ENCODE measurements around the gene ZDHHC14.
"Not testable (repeated sequence)": the region's sequence is repeated elsewhere in the genome, so short reads cannot be mapped to it uniquely, and the experiment has no call there.

The ZDHHC14 gene

DNA sequence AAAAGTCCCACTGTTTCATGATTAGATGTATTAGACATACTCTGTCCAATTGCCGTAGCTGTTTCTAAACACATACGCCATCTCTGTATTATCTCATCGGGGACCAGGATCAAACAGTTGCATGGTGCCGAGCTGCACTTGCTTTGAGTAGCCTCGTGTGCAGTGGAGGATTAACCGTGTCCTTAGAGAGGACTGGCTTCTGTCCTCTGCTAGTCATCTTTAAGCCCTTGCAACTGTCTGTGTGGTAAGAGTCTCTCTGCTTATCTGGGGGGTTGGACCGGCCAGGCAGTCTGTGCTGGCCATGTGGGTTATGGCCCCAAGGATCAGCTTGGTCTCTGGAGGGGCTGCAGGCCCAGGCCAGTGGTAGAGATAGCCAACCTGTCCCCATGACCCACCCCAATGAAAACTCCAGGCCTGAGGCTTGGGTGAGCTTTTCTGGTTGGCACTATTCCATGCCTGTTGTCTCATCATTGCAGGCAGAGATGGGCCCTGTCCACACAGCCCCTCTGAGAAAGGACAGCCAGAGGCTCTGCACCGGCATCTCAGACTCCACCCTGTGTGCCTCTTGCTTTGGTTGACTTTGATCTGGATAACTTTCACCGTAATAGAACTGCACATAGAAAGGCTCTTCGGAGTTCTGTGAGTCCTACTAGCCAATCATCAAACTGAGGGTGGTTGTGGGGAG lies 304.7 kb downstream of the ZDHHC14 start:
- DNase-seq (ENCODE audit: low read depth, low spot score): no peak

DNA sequence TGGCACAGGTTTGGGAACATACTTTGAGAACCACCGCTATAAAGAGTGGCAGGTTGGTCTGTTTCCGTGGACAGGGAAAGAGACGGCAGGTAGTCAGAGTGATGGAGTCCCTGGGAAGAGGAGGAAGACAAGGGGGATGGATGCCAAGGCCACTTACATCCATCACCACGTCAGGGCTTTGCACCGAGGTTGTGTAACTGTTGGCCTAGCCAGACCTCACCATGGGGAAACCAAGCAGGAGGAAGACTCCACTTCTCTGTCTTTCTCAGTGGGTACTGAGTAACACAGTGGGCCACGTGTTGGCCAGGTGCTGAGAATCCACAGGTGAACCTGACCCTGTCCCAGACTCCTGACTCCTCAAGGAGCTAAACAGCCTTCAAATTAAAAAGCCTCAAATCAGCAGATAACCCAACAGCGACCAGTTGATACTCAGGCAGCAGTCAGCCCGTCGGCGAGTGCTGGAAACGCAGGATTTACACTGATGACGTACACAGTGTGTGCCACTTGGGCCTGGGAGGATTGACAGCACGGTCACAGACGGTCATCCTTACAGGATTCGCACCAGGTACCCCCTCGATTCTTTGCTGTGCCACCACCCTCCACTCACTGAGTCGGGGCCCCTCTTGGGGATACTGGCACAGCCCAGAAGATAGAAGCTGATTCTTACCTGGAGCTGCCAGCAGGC lies 307.4 kb downstream of the ZDHHC14 start:
- no peak for DNase-seq (ENCODE audit: low read depth, low spot score)

DNA sequence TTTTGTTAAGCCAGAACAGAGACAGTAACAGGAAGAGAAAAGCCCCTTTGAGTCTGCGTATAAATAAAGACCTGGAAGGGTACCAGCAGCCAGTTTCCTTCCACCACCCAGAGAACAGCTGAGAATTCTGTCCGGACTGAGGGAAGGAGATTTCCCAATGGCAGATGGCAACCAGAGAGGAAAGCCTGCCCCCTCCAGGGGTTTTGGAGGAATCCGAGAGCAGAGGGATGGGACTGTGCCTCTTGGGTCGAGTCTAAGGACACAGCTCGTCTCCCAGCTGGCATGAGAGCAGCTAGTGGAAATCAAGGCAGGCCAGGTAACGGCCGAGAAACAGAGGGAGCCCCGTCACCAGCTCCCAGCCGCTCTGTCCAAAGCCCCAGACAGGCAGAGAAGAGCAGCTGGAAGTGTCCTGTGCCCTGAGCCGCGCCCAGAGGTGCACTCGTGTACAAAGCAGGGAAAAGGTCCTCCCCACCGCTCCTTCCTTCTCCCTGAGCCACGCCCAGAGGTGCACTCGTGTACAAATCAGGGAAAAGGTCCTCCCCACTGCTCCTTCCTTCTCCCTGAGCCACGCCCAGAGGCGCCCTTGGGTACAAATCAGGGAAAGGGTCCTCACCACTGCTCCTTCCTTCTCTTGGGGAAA lies 308.1 kb downstream of the ZDHHC14 start:
- no peak for DNase-seq (ENCODE audit: low read depth, low spot score)

DNA sequence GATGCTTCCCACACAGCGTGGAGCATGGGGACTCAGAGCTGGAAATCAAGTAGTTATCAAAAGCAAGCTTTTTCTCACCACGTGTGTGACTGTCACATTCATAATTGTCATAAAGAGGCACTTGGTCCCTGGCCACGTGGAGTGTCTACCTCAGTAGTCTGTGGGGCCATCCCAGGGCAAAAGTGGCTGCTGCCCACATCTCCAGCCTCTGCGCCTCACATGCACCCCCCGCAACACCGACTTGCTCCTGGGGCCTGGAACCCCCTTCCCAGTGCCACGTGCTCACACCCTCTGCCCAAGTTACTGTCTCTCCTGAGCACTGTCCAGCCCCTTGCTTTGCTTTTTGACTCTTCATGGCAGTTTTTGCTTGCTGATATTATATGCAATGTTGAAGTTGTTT lies 308.9 kb downstream of the ZDHHC14 start:
- no peak for DNase-seq (ENCODE audit: low read depth, low spot score)

DNA sequence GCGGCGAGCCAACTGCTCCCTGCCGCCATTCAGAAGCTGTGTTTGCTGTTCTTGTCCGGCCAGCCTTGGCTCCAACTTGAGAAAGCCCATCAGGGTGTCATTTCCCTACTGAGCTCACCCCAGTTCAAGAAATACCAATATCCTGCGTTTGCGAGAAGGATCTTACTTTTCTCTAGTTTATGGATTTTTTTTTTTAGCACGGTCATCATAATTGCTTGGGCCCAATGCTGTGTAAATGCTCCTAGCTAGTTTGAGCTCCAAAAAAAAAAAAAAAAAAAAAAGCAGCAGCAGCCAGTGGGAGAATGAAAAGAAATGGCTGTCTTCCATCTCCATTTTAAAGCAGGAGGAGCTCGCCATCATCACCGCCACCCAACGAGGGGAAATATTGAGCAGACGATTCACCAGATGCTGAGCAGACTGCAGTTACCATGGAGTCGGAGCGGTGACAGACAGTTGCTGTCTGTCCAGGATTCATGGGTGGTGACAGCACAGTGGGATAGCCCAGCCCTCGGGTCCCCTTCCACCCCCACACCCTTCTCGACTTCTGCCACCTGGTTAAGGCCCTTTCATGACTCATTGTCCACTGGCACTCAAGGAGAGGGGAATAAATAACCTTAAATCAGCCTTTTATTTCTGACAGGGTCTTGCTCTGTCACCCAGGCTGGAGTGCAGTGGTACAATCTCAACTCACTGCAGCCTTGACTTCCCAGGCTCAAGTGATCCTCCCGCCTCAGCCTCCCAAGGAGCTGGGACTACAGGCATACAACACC lies 309.6 kb downstream of the ZDHHC14 start:
- DNase-seq (ENCODE audit: low read depth, low spot score): no peak

DNA sequence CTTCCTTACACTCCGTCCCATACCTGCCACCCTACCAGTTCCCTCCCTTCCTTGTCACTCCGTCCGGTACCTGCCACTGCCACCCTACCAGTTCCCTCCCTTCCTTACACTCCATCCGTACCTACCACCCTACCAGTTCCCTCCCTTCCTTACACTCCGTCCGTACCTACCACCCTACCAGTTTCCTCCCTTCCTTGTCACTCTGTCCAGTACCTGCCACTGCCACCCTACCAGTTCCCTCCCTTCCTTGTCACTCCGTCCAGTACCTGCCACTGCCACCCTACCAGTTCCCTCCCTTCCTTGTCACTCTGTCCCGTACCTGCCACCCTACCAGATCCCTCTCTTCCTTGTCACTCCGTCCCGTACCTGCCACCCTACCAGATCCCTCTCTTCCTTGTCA lies 310.6 kb downstream of the ZDHHC14 start:
- not testable (repeated sequence) for DNase-seq (ENCODE audit: low read depth, low spot score)

DNA sequence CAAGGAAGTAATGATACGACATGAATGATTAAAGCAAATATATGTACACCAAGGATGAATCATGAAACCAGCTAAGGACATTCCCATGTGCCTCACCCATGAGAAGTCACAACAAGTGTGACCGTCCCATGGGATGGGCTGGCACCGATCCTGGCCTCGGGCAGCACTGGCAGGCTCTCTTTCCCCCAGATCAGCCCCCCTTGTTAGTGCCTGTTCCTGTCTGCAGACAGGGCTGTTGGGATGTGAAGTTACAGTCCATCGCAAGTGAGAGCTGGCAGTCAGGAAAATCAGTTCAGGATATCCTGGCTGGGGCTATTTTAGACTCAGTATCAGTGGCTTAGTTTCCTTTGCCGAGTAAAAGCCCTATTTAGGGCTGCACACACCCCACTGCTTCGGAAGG lies 312.9 kb downstream of the ZDHHC14 start:
- no peak for DNase-seq (ENCODE audit: low read depth, low spot score)

DNA sequence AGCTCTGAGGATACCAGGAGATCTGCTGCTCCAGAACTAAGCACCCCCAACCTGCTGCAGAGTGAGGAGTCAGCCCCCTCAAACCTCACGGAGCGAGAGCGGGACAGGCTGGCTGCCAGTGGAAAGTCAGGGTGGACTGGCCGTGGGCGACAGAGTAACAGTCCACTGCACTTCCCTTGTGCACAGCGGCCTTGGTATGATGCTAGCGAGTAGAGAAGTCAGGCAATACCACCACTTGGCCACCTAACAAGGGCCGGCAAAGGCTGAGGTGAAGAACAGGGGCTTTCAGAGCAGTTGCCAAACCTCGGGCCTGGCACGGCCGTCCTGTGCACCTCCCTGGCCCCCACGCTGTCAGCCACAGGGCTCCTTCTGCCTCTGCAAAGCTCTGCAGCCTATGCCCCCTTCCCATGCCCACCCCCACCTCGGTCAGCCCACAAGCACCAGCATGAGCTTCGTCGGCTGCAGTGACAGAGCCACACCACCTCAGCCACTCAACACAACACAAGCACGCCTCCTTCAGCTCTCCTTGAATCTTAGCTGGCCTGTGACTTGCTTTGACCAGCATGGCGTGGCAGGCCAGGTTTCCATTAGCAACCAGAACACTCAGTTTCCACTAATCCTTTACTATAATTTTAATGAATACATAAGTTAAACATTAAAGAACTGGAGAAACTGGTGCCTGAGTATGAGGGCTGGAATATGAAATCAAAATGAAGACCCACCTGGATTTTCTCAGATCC lies 314.5 kb downstream of the ZDHHC14 start:
- no peak for DNase-seq (ENCODE audit: low read depth, low spot score)

DNA sequence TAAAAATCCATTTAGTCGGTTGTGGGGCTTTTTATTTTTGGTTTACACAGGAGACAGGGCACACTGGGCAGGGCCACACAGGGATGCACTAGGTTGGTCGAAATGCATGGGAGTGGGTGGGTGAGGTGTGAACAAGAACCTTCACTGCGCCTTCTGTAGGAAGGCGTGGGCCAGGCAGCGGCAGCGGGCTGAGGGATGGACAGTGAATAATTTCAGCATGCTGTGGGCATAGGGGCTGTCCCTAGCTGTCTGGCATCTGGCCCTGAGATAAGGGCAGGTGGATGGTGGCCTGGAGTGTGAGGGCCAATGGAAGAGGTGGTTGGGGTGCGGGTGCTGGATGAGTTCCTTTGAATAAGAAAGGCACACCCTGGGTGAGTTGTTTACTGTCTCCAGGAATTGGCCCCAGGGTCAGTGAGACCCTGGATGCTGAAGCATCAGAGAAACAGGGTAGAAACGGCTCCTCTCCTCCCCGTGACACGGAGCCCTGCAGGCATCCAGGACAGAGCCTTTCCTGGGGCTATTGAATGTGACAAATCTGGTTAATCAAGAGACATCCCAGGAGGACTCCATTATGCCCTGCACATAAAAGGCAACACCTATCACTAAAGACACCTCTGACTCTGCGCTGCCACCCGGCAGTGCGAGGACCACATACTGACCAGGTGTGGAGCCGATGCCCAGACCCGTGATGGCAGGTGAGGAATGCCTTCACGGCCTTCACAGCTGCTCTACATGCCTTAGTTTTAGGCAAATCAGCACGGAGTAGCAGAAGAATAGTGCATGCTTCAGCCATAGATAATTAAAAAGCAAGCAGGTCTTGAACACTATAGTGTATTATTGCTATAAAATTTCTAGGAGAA lies 319.0 kb downstream of the ZDHHC14 start:
- no peak for DNase-seq (ENCODE audit: low read depth, low spot score)

DNA sequence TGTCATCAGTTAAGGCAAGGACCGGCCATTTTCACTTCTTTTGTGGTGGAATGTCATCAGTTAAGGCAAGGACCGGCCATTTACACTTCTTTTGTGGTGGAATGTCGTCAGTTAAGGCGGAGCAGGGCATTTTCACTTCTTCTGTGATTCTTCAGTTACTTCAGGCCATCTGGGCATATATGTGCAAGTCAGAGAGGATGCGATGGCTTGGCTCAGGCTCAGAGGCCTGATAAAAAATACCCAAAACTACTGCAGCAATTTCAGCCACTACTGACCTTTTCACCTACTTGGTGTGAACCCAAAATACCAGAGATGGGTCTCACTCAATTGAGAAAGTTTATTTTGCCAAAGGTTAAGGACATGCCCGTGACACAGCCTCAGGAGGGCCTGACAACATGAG lies 325.4 kb downstream of the ZDHHC14 start:
- not testable (repeated sequence) for DNase-seq (ENCODE audit: low read depth, low spot score)

DNA sequence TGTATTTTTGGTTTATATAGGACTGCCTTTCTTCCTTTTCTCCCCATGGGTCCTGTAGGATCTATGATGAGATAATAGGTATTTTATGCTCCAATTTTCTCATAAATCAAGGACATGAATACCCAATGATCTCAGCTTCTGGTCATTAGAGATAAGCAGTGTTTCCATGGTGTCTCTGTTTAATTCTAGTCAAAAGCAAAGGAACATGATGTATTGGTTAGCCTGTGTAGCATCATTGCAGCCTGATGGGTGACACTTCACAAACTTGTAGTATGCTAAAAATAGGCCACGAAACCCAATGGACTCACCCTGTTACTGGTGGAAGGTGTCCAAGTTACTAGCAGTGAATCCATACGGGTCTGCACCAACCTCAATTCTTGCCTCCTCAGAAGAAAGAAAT lies 325.9 kb downstream of the ZDHHC14 start:
- DNase-seq (ENCODE audit: low read depth, low spot score): no peak

DNA sequence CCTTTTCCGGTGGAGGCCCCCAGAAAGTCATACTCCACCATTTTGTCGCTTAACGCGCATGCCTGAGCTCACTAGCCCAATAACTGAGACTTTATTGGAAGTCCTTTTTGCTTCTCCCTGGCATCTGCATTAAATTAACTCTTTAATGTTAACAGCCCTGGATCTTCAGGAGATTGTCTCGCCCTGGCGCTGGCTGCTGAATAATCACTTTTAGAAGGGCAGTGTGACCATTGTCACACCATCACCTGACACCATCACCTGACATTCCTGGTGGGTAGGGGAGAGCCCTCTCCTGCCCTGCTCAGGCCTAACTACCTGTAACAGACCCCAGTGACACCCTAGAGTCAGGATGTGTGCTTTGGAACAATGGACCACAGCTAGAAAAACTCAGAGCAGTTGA lies 326.6 kb downstream of the ZDHHC14 start:
- no peak for DNase-seq (ENCODE audit: low read depth, low spot score)

DNA sequence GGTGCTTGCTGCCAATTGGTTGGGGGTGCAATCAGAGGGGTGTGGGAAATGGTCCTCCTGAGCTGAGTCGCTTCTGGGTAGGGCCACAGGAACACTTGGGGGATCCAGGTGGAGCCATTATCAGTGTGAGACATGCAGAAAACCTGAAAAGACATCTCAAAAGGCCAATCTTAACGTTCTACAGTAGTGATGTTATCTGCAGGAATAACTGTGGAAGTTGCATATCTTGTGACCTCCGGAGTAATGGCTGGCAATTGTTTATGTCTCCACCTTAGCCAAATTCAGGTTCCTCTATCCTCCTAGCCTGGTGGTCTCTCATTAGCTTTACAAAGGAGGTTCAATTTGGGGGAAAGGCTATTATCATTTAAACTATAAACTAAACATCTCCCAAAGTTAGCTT lies 327.2 kb downstream of the ZDHHC14 start:
- no peak for DNase-seq (ENCODE audit: low read depth, low spot score)

DNA sequence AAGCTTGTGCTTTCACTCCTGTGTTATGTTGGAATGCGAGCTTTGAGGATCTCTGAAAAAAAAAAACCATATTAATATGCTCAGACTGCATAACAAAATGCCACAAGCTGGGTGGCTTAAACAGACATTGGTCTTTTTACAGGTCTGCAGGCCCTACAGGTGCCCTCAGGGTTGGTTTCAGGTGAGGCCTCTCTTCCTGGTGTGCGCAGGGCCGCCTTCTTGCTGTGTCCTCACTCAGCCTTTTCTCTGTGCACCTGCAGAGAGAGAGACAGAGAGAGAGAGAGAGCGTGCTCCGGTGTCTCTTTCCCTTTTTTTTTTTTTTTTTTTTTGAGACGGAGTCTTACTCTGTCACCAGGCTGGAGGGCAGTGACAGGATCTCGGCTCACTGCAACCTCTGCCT lies 327.9 kb downstream of the ZDHHC14 start:
- no peak for DNase-seq (ENCODE audit: low read depth, low spot score)

DNA sequence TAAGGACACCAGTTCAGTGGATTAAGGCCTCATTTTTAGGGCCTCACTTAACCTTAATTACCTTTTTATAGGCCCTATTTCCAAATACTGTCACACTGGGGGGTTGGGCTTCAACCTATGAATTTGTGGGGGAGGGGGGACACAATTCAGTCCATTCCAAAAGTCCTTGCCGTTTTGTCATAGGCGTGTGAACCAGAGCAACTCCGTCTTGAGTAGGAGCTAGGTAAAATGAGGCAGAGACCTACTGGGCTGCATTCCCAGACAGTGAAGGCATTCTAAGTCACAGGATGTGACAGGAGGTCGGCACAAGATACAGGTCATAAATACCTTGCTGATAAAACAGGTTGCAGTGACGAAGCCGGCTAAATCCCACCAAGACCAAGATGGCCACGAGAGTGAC lies 328.6 kb downstream of the ZDHHC14 start:
- DNase-seq (ENCODE audit: low read depth, low spot score): no peak

DNA sequence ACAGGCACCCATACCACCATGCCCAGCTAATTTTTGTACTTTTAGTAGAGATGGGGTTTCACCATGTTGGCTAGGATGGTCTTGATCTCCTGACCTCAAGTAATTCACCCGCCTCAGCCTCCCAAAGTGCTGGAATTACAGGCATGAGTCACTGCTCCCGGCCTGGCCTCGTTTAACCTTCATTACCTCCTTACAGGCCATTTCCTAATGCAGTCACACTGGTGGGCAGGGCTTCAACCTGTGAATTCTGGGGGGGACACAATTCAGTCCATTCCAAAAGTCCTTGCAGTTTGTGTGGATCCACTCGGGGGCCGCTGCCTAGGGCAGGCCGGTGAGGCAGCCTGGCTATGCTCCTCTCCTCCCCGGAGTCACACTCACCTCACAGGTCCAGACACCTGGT lies 329.6 kb downstream of the ZDHHC14 start:
- DNase-seq (ENCODE audit: low read depth, low spot score): no peak

DNA sequence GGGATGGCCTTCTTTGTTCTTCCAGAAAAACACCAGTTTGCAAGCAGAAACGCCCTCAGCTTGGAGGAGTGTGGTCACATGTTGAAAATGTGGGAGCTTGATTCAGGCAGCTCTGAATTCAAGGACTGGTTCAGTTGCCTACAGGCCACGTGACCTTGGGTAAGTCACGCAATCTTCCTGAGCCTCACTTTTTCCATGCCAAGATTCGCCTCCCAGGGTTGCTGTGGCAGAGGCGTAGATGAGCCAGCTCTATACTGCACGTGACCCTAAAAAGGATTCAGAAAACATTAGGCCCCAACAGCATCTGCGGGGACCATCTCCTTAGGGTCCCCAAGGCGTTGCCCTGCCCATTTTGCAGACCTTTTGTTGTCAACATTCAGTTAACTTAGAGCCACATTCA lies 330.1 kb downstream of the ZDHHC14 start:
- no peak for DNase-seq (ENCODE audit: low read depth, low spot score)

DNA sequence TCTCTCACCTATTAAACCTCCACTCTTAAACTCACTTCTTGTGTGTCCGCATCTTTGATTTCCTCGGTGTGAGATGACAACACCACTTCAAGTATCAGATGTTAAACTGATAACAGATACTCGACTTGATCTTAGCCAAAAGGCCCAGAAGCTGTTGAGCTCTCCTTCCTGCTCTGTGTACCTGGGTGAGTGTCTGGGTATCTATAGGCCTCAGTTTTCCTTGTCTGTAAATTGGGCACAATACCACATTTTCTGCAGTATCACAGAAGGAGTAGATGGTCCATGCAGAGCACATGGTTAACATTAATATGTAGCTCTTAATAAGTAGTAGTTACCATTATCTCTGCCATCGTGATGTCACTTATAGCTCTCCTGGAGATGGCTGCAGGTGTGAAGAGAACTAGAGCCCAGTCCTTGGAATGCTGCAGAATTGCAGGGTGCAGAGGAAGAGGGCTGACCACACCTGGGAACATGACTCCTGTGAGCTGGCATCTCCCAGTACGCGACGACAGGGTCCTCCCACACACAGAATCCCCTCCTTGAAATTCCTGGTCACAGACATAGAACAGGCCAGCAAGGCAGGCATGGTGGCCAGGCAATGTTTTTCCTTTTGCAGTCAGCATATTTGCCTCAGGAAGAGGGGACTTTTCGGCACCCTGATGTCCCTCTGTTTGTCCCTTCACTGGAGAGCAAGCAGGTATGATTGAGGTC lies 331.8 kb downstream of the ZDHHC14 start:
- no peak for DNase-seq (ENCODE audit: low read depth, low spot score)

DNA sequence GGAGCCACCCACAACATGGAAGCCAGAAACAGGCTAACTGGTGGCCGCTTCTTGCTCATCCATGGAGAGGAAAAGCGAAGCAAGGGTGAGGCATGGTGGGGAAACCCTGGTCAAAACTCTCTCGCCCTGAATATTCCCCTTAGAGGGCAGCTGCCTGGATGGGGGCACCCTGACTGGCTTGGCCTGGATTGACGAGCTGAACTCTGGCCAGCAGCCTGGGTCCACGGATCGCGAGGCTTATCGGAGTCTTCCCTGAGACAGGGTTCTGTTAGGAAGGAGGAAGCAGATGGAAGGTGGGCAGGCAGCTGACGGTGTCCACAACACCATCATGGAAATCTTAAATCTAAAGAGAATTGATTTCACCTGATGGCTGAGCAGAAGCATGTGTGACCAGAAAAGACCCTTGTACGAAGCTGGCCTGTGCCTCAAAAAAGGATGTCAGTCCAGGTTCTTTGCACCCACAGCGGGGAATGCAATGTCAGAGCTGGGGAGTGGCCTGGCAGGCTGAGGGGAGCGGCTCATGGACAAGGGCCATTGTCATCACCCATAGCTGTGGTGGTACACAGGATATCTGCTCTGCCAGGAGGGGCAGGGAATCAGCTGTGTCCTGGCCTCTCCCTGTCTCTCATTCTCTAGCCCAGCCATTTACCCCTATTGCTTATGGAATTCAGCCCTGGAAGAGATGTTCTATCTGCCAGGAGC lies 332.6 kb downstream of the ZDHHC14 start:
- DNase-seq (ENCODE audit: low read depth, low spot score): no peak

DNA sequence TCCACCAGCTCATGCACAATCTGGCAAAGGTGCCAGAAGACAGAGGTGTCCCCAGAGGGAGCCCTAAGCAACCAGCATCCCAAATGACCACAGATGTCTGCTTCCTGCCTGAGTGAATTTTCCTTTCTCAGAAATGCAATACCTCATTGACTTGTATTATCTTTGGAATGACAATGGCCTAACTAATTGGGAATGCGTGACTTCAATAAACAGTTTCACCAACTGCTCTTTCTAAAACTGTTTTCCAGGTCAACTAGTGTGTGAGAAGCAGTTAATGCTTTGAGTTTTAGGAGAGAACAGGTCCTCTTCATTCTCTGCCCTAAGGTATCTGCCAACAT lies 333.1 kb downstream of the ZDHHC14 start:
- DNase-seq (ENCODE audit: low read depth, low spot score): no peak

Measured in activated naive CD8-positive, alpha-beta T cell treated with anti-CD3 and anti-CD28 coated beads, Interleukin-2, amount 50 U/mL, for 16 hours (primary cell).